GM12878 (cell line): Measurements from ENCODE around the gene ADCY9.

Experiments
- CTCF ChIP-seq, 3 experiments: IDR thresholded peaks in 2 of 3; conservative IDR thresholded peaks in 1 of 3; 2 replicates each; pipeline ENCODE4 v1.5.1; 2011; ENCODE audit warnings: low read depth in 3 of 3, low read length in 3 of 3, mild to moderate bottlenecking in 3 of 3, control low read depth in 2 of 3, moderate library complexity in 2 of 3, inconsistent platforms in 1 of 3, mixed read lengths in 1 of 3; ENCODE audit not compliant: control insufficient read depth in 2 of 3, insufficient read depth in 1 of 3; ENCODE audit errors: extremely low read depth in 1 of 3
- EP300 ChIP-seq, 2 experiments: fragments of 150-350 bp in 1 of 2; IDR thresholded peaks; 2 replicates each; pipeline ENCODE4 v1.6.1; 2011 to 2012; ENCODE audit warnings: low read depth in 2 of 2, low read length in 2 of 2, borderline replicate concordance in 1 of 2, improper control_type of control experiment in 1 of 2, inconsistent platforms in 1 of 2; ENCODE audit not compliant: control insufficient read depth in 1 of 2
- EZH2 ChIP-seq: IDR thresholded peaks from 2 replicates; pipeline ENCODE4 v1.6.1; 2012; ENCODE audit warnings: low read depth, mild to moderate bottlenecking, control low read depth, inconsistent platforms, low read length, borderline replicate concordance; ENCODE audit not compliant: control insufficient read depth
- MYC ChIP-seq: IDR thresholded peaks from 2 replicates; pipeline ENCODE4 v1.6.1; 2011; ENCODE audit warnings: mild to moderate bottlenecking, low read length, moderate library complexity, inconsistent platforms; ENCODE audit not compliant: insufficient read depth, insufficient replicate concordance, insufficient read length, severe bottlenecking
- NKRF ChIP-seq: fragments of 450-650 bp; conservative IDR thresholded peaks from 2 replicates; pipeline ENCODE4 v1.6.1; 2017; ENCODE audit warnings: mild to moderate bottlenecking, moderate library complexity
- POLR2A ChIP-seq: IDR thresholded peaks from 2 replicates; pipeline ENCODE4 v1.6.1; 2011; ENCODE audit warnings: low read depth, mild to moderate bottlenecking, low read length
- SMARCA5 ChIP-seq: fragments of 450-650 bp; IDR thresholded peaks from 2 replicates; pipeline ENCODE4 v1.6.1; 2017; ENCODE audit warnings: mild to moderate bottlenecking
- SP1 ChIP-seq: IDR thresholded peaks from one replicate; pipeline ENCODE4 v1.6.1; 2011; ENCODE audit warnings: low read depth, low read length
- STAT3 ChIP-seq: IDR thresholded peaks from 2 replicates; pipeline ENCODE4 v1.6.1; 2011; ENCODE audit warnings: low read depth, low read length, improper control_type of control experiment
- TCF12 ChIP-seq: IDR thresholded peaks from 2 replicates; pipeline ENCODE4 v1.6.1; 2011; ENCODE audit warnings: low read depth, mild to moderate bottlenecking, low read length
- ZBTB40 ChIP-seq: fragments of 450-650 bp; IDR thresholded peaks from 2 replicates; pipeline ENCODE4 v1.6.1; 2016; ENCODE audit warnings: mild to moderate bottlenecking, moderate library complexity, borderline replicate concordance
- ZNF592 ChIP-seq: fragments of 450-650 bp; IDR thresholded peaks from 2 replicates; pipeline ENCODE4 v1.6.1; 2017; ENCODE audit warnings: mild to moderate bottlenecking, moderate library complexity

- TF ChIP-seq ZBTB40, result no peak
- no peak for TF ChIP-seq SMARCA5
- TF ChIP-seq STAT3, result no peak
- TF ChIP-seq MYC, result no peak
- no peak for TF ChIP-seq EP300 (IDR thresholded peaks at IDR 0.05; ENCODE audit: borderline replicate concordance in 1 of 2, control insufficient read depth in 1 of 2, low read depth in 2 of 2, low read length in 2 of 2)
- TF ChIP-seq EZH2, result no peak
- no peak for TF ChIP-seq CTCF (IDR thresholded peaks at IDR 0.05 in 2 of 3, conservative IDR thresholded peaks at IDR 0.05 in 1 of 3; ENCODE audit: control insufficient read depth in 2 of 3, extremely low read depth in 1 of 3, insufficient read depth in 1 of 3, low read depth in 3 of 3, low read length in 3 of 3)
- TF ChIP-seq POLR2A, result no peak
- TF ChIP-seq NKRF, result no peak
- TF ChIP-seq SP1, result no peak
- TF ChIP-seq ZNF592, result no peak
- no peak for TF ChIP-seq TCF12
These were observed 33.7 kb downstream of the ADCY9 start for GRCh38 chr16:4082474-4083044.
